Lower leg skin (tissue), 4 donors: ENCODE results near the gene TBX2. TPM values are rescaled to one million over a fixed set of nuclear protein-coding genes. Genes with fewer than 3 reads are reported as not detected.

Experiments
- DNase-seq, 2 donors: peaks; one replicate each; pipeline ENCODE4 v3.0.0-alpha.2; 2019; ENCODE audit warnings: low spot score in 2 of 2
- H3K4me3 ChIP-seq: fragments of 200-600 bp; sonication (generic); 2 replicates; pipeline ENCODE4 v1.5.1; 2017; ENCODE audit warnings: mild to moderate bottlenecking, low read depth; ENCODE audit not compliant: poor library complexity, severe bottlenecking
- POLR2A ChIP-seq, 2 donors: fragments of 450-650 bp; IDR thresholded peaks; one replicate each; pipeline ENCODE4 v1.6.1; 2016 to 2017; ENCODE audit warnings: antibody characterized with exemption in 2 of 2, mild to moderate bottlenecking in 1 of 2, moderate library complexity in 1 of 2
- WGBS, 2 donors: methylation state at CpG; one replicate each; pipeline ENCODE4 v1.1.5; 2018; 5-methylcytosine and 5-hydroxymethylcytosine counted together
- intact Hi-C: fragments of 100-400 bp; cut with DNase I; formaldehyde crosslinking; loops from one replicate; pipeline ENCODE4 v1.15.0; 2023; ENCODE audit warnings: low total_unique reads
- total RNA-seq, 4 donors: library from RNA; depleted of rRNA; stranded (reverse); fragments of >200 nt; gene quantifications; one replicate each; pipeline ENCODE4 v1.1.0, GENCODE V29; 2016
- TF ChIP-seq, protein P1 (sequence below), 3 donors: fragments of 450-650 bp; IDR thresholded peaks; one replicate each; pipeline ENCODE4 v1.5.1; 2016; ENCODE audit warnings: antibody characterized with exemption in 3 of 3, mild to moderate bottlenecking in 3 of 3, moderate library complexity in 2 of 3

The TBX2 gene
- total RNA-seq, 4 donors from 2014 or later: 0.25 to 9.1 (median 5.7) TPM

DNA sequence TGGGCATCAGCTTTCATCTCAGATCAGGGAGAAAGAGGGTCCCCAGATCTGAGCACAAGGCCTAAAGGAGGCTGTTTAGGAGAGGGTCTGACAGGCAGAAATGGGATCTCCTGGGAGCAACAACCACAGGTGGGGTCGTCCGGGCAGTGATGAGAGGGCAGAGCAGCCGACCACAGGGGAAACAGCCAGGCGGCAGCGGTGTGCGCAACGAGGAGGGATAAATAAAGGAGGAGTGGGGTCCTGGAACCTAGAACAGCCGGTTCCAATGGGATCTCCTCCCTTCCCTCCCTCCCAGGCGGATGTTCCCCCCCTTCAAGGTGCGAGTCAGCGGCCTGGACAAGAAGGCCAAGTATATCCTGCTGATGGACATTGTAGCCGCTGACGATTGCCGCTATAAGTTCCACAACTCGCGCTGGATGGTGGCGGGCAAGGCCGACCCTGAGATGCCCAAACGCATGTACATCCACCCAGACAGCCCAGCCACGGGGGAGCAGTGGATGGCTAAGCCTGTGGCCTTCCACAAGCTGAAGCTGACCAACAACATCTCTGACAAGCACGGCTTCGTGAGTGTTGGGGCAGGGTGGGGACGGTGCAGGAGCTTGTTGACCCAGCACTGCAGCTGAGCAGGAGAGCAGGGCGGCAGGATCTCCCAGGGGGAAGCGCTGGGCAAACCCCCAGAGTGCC, 1.9 kb downstream of the TBX2 start:
- 42 to 56% methylated on average over 22 to 25 of the region's 25 CpGs for WGBS, 2 donors
- TF ChIP-seq, protein P1, sequence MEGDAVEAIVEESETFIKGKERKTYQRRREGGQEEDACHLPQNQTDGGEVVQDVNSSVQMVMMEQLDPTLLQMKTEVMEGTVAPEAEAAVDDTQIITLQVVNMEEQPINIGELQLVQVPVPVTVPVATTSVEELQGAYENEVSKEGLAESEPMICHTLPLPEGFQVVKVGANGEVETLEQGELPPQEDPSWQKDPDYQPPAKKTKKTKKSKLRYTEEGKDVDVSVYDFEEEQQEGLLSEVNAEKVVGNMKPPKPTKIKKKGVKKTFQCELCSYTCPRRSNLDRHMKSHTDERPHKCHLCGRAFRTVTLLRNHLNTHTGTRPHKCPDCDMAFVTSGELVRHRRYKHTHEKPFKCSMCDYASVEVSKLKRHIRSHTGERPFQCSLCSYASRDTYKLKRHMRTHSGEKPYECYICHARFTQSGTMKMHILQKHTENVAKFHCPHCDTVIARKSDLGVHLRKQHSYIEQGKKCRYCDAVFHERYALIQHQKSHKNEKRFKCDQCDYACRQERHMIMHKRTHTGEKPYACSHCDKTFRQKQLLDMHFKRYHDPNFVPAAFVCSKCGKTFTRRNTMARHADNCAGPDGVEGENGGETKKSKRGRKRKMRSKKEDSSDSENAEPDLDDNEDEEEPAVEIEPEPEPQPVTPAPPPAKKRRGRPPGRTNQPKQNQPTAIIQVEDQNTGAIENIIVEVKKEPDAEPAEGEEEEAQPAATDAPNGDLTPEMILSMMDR (IDR thresholded peaks at IDR 0.05): no peak
- no peak for TF ChIP-seq POLR2A (IDR thresholded peaks at IDR 0.05)
- peak overlapping the region; percentile 4 for H3K4me3 ChIP-seq
- DNase-seq: no peak
- intact Hi-C loops: no loop called here

DNA sequence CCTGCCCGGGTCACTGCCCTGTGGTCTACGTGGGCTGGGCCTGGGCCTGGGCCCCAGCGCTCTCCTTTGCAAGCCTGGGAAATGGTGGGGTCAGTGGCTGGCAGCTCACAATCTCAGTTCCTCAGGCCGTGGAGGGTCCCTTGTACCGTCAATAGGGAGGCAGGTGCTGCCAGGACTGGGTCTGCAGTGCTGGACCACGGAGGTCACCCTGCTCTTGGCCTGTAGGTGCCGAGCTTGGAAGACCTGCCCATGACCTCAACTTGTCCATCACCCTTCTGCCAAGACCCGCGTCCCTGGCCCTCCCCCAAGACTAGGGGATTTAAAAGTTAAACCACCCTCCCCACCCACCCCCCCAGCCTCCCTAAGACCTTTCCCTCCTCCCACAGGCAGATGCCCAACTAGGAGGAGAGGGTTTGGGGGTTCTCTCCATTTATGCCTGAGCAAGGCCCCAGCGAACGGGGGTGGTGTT, 2.5 kb downstream of the TBX2 start:
- DNase-seq: no peak
- TF ChIP-seq, protein P1 (IDR thresholded peaks at IDR 0.05): no peak
- TF ChIP-seq POLR2A (IDR thresholded peaks at IDR 0.05): no peak
- 31 to 50% methylated on average over 6 to 10 of the region's 11 CpGs for WGBS, 2 donors
- H3K4me3 ChIP-seq: no peak overlapping the region
- intact Hi-C loops: no loop called here

DNA sequence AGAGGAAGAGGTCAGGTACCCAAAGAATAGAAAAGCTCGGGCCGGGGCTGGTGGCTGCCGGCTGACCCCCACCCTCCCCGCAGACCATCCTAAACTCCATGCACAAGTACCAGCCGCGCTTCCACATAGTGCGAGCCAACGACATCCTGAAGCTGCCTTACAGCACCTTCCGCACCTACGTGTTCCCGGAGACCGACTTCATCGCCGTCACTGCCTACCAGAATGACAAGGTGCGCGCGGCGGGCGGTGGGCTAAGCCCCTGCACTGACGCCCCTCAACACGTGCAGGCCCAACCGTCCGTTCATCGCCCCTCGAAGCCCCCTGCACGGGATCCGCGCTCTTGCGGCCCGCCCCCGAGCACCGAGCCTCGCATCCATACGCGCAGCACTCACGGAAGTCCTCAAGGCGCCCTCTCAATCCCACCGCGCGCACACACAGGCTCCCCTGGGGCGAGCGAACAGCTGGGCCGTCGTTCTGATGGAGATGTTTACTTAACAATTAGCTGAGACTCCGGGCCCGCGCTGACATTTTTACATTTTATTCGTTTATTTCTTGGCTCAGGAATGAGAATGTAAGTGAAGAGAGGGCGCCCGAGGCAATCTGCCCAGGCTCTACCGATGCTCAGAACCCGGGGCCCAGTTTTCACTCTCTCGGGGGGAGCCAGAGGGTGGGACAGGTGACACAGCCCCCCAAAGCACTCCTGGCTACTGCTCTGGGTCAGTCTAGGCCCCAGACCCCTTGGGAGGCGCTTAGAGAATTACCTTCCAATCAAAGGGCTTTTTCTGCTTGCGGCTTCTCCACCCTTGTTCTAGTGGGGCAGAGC, 3.5 kb downstream of the TBX2 start:
- 33 to 42% methylated on average over 48 to 54 of the region's 55 CpGs for WGBS, 2 donors
- H3K4me3 ChIP-seq: no peak overlapping the region
- intact Hi-C loops: no loop called here
- no peak for TF ChIP-seq POLR2A (IDR thresholded peaks at IDR 0.05)
- TF ChIP-seq, protein P1 (IDR thresholded peaks at IDR 0.05): no peak
- DNase-seq: no peak

DNA sequence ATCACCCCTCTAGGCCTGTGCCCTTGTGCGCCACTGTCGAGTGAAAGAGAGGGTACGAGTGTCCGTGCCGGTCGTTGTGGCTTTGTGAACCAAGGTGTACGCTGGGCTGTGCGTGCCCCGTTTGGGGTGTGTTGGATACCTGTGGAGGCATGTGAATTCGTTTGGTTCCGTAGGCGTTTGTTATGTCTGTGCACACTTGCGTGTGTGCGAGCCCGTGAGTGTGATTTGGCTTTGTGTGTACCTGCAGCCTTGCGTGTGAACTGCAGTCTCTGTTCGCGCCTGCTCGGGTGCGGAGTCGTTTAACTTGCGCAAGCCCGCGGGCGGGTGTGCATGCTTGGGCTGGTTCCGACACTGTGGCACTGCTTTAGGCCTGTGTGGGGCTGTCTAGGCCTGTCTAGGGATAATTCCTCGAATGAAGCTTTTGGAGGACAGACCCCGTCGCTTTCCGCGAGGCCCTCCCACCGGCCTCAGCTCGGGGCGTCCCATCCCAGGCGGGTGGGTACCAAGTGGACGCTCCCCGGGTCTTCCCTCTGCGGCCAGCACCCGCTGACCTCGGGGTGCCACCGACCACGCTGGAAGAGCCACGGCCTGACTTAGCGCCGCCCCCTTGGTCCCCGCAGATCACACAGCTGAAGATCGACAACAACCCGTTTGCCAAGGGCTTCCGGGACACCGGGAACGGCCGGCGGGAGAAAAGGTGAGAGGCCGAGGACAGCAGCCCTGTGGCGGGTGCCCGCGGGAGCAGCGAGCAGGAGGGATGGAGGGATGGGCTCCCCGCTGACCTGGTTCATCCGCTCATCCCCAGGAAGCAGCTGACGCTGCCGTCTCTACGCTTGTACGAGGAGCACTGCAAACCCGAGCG, 4.4 kb downstream of the TBX2 start:
- H3K4me3 ChIP-seq: no peak overlapping the region
- DNase-seq: no peak
- 41 to 46% methylated on average over 49 to 57 of the region's 66 CpGs for WGBS, 2 donors
- TF ChIP-seq, protein P1 (IDR thresholded peaks at IDR 0.05): no peak
- no peak for TF ChIP-seq POLR2A (IDR thresholded peaks at IDR 0.05)
- intact Hi-C loops: no loop called here

DNA sequence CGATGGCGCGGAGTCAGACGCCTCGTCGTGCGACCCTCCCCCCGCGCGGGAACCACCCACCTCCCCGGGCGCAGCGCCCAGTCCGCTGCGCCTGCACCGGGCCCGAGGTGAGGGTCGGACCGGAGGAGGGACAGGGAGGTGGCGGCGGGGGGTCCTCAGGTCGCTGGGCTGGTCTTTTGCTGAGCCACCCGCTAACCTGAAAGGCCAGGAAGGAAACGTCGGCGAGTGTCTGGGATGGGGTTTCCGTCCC, 4.9 kb downstream of the TBX2 start:
- intact Hi-C loops: no loop called here
- 35 to 37% methylated on average over 11 to 27 of the region's 27 CpGs for WGBS, 2 donors
- DNase-seq: no peak
- no peak overlapping the region for H3K4me3 ChIP-seq
- no peak for TF ChIP-seq POLR2A (IDR thresholded peaks at IDR 0.05)
- TF ChIP-seq, protein P1 (IDR thresholded peaks at IDR 0.05): no peak
